A549 (cell line): ENCODE data around the gene H6PD.

Experiments used
- CBX2 ChIP-seq: fragments of 200-600 bp; sonication (generic); IDR thresholded peaks from 2 replicates; pipeline ENCODE4 v1.6.1; 2016; ENCODE audit warnings: low read depth, mild to moderate bottlenecking, borderline replicate concordance
- CBX8 ChIP-seq: fragments of 200-600 bp; sonication (generic); IDR thresholded peaks from 2 replicates; pipeline ENCODE4 v1.6.1; 2016
- EP300 ChIP-seq, 2 experiments: fragments of >200 bp; sonication (Bioruptor Twin); formaldehyde crosslinking; IDR thresholded peaks; 2 replicates in 1 of 2; 3 replicates in 1 of 2; pipeline ENCODE4 v1.6.1; 2016 to 2017
- FOXS1 ChIP-seq: fragments of 250-450 bp; sonication (Bioruptor Pico); IDR thresholded peaks from 2 replicates; pipeline ENCODE4 v1.5.0; 2020; ENCODE audit warnings: mild to moderate bottlenecking, moderate library complexity
- MAFK ChIP-seq: fragments of 450-650 bp; IDR thresholded peaks from 2 replicates; pipeline ENCODE4 v1.6.1; 2014; ENCODE audit not compliant: partially characterized antibody
- MYC ChIP-seq: IDR thresholded peaks from 2 replicates; pipeline ENCODE4 v1.6.1; 2012; ENCODE audit warnings: mild to moderate bottlenecking, inconsistent platforms, low read length, improper control_type of control experiment, borderline replicate concordance
- PHF8 ChIP-seq: fragments of 200-600 bp; sonication (generic); IDR thresholded peaks from 2 replicates; pipeline ENCODE4 v1.6.1; 2016; ENCODE audit warnings: low read depth, mild to moderate bottlenecking, antibody characterized with exemption, moderate library complexity, borderline replicate concordance
- POLR2A ChIP-seq: IDR thresholded peaks from 2 replicates; pipeline ENCODE4 v1.6.1; 2012; ENCODE audit warnings: mild to moderate bottlenecking, low read length
- REST ChIP-seq: fragments of 200-600 bp; sonication (generic); IDR thresholded peaks from 2 replicates; pipeline ENCODE4 v1.6.1; 2016; ENCODE audit warnings: antibody characterized with exemption, mild to moderate bottlenecking, moderate library complexity
- ZC3H11A ChIP-seq: fragments of 450-650 bp; IDR thresholded peaks from 2 replicates; pipeline ENCODE4 v1.6.1; 2014; ENCODE audit warnings: antibody characterized with exemption, mild to moderate bottlenecking
- TF ChIP-seq, protein P1 (sequence below): fragments of >200 bp; sonication (Bioruptor Twin); formaldehyde crosslinking; IDR thresholded peaks from 3 replicates; pipeline ENCODE4 v1.5.1; 2016

DNA sequence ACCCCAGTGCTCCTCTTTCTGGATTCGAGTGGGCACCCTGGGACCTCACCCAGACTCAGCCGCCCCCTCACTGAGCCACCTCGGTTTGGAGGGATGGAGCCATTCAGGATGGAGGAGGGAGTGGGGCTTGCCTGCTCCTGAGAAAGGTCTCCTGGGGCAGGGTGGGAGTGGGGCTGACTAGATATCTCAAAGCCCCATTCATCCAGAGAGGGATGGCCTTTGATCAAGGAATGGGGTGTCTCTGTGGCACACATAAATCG, 48.1 kb downstream of the H6PD start:
- TF ChIP-seq, protein P1, sequence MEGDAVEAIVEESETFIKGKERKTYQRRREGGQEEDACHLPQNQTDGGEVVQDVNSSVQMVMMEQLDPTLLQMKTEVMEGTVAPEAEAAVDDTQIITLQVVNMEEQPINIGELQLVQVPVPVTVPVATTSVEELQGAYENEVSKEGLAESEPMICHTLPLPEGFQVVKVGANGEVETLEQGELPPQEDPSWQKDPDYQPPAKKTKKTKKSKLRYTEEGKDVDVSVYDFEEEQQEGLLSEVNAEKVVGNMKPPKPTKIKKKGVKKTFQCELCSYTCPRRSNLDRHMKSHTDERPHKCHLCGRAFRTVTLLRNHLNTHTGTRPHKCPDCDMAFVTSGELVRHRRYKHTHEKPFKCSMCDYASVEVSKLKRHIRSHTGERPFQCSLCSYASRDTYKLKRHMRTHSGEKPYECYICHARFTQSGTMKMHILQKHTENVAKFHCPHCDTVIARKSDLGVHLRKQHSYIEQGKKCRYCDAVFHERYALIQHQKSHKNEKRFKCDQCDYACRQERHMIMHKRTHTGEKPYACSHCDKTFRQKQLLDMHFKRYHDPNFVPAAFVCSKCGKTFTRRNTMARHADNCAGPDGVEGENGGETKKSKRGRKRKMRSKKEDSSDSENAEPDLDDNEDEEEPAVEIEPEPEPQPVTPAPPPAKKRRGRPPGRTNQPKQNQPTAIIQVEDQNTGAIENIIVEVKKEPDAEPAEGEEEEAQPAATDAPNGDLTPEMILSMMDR = no peak
- TF ChIP-seq REST (no peak), PHF8 (no peak), FOXS1 (CRISPR knock-in tag) (no peak), POLR2A (no peak), MAFK (no peak), ZC3H11A (no peak), MYC (no peak), EP300 (IDR thresholded peaks at IDR 0.05) (no peak), CBX2 (no peak), CBX8 (no peak)
